K562 (cell line): ENCODE measurements around the gene EXT2. TPM values are rescaled to one million over a fixed set of nuclear protein-coding genes. Genes with fewer than 3 reads are reported as not detected.

Source experiments
- ATAC-seq: fragments of 200-7000 bp; cut with Tn5 transposase; 3 replicates; pipeline ENCODE4 v1.9.1; 2020; ENCODE audit warnings: moderate library complexity
- BruUV-seq: library from RNA; stranded (reverse); fragments of 400-500 nt; replicated peaks from 2 replicates; lab custom pipeline; 2021; lab: Mats Ljungman, UMichigan
- CTCF ChIA-PET: fragments of 300-600 bp; formaldehyde crosslinking; extraction: SDS; loops from one replicate; lab custom pipeline; 2021; ENCODE audit warnings: low intra/inter-chr PET ratio; lab: Yijun Ruan, JAX
- POLR2A ChIA-PET: fragments of 300-600, 350-650 bp; sonication (Branson Sonifier 250); formaldehyde crosslinking; extraction: SDS; loops from one replicate; lab custom pipeline; 2021; ENCODE audit warnings: antibody characterized with exemption, inconsistent platforms; lab: Yijun Ruan, JAX
- DNase-seq, 4 experiments: peaks; one replicate each; pipeline versions ENCODE4 v3.0.0 to v3.0.0-alpha.2; 2011 to 2018; ENCODE audit warnings: low spot score in 3 of 4, mixed read lengths in 3 of 4; ENCODE audit errors: extremely low read depth in 1 of 4
- FAIRE-seq: peaks from 2 replicates; lab custom pipeline; 2011; peaks lifted over from hg19 to GRCh38; lab: Jason Lieb, UNC
- H2AFZ ChIP-seq: 2 replicates; pipeline ENCODE4 v1.6.0; 2011; ENCODE audit warnings: low read depth, low read length, control low read depth, inconsistent platforms
- H3K27ac ChIP-seq: fragments of 200-600 bp; 3 replicates; pipeline ENCODE4 v1.8.0; 2011; ENCODE audit warnings: low read depth, mild to moderate bottlenecking, control low read depth, inconsistent platforms, low read length, moderate library complexity, mixed read lengths; ENCODE audit errors: extremely low read depth
- H3K27me3 ChIP-seq, 2 experiments: fragments of 300-600 bp in 1 of 2; 2 replicates in 1 of 2; 3 replicates in 1 of 2; pipeline versions ENCODE4 v1.6.0 to v1.8.0; 2011; ENCODE audit warnings: inconsistent platforms in 2 of 2, low read length in 2 of 2, mild to moderate bottlenecking in 1 of 2, mixed read lengths in 1 of 2, moderate library complexity in 1 of 2; ENCODE audit not compliant: control insufficient read depth in 2 of 2, insufficient read depth in 2 of 2
- H3K36me3 ChIP-seq: fragments of 300-600 bp; 3 replicates; pipeline ENCODE4 v1.8.0; 2011; ENCODE audit warnings: mild to moderate bottlenecking, low read length, inconsistent platforms; ENCODE audit not compliant: control insufficient read depth, insufficient read depth
- H3K4me1 ChIP-seq, 2 experiments: fragments of 200-600 bp in 1 of 2; replicated peaks in 1 of 2; 2 replicates in 1 of 2; 3 replicates in 1 of 2; pipeline versions ENCODE4 v1.5.1 to v1.8.0; 2011; ENCODE audit warnings: inconsistent platforms in 2 of 2, low read length in 2 of 2, mild to moderate bottlenecking in 1 of 2, mixed read lengths in 1 of 2, moderate library complexity in 1 of 2; ENCODE audit not compliant: control insufficient read depth in 2 of 2, insufficient read depth in 2 of 2
- H3K4me2 ChIP-seq: 2 replicates; pipeline ENCODE4 v1.6.1; 2011; ENCODE audit warnings: low read length, control low read depth, inconsistent platforms, mixed read lengths; ENCODE audit not compliant: insufficient read depth
- H3K4me3 ChIP-seq: fragments of 200-600 bp; sonication (generic), shearing (Covaris generic); 2 replicates; pipeline ENCODE4 v1.5.1; 2016; ENCODE audit warnings: control low read depth, inconsistent platforms
- H3K79me2 ChIP-seq: fragments of 200-600 bp; 3 replicates; pipeline ENCODE4 v1.8.0; 2011; ENCODE audit warnings: low read length, inconsistent platforms; ENCODE audit not compliant: control insufficient read depth, insufficient read depth
- H3K9ac ChIP-seq, 2 experiments: 2 replicates each; pipeline versions ENCODE4 v1.6.0 to v1.6.1; 2011; ENCODE audit warnings: low read depth in 2 of 2, low read length in 2 of 2, control low read depth in 1 of 2, inconsistent platforms in 1 of 2, mild to moderate bottlenecking in 1 of 2, mixed read lengths in 1 of 2; ENCODE audit not compliant: insufficient read depth in 1 of 2
- H3K9me1 ChIP-seq: one replicate; pipeline ENCODE4 v1.6.0; 2011; ENCODE audit warnings: inconsistent platforms, mild to moderate bottlenecking, low read length, moderate library complexity; ENCODE audit not compliant: control insufficient read depth, insufficient read depth
- H3K9me3 ChIP-seq: replicated peaks from 2 replicates; pipeline ENCODE4 v1.5.1; 2011; ENCODE audit warnings: low read depth, low read length, inconsistent platforms; ENCODE audit not compliant: control insufficient read depth, insufficient read depth
- H4K20me1 ChIP-seq: replicated peaks from 2 replicates; pipeline ENCODE4 v1.6.1; 2011; ENCODE audit warnings: low read length, inconsistent platforms, mixed read lengths; ENCODE audit not compliant: control insufficient read depth, insufficient read depth
- ARNT ChIP-seq, 2 experiments: fragments of 450-650 bp; IDR thresholded peaks; 2 replicates each; pipeline ENCODE4 v1.6.1; 2016; ENCODE audit warnings: mild to moderate bottlenecking in 1 of 2
- CC2D1A ChIP-seq: fragments of 450-650 bp; IDR thresholded peaks from 2 replicates; pipeline ENCODE4 v1.6.1; 2017; ENCODE audit warnings: mild to moderate bottlenecking
- NELFE ChIP-seq: IDR thresholded peaks from 2 replicates; pipeline ENCODE4 v1.6.1; 2011; ENCODE audit warnings: mild to moderate bottlenecking; ENCODE audit not compliant: insufficient read depth, insufficient read length
- SMAD4 ChIP-seq: fragments of 250-450 bp; sonication (Bioruptor Pico); conservative IDR thresholded peaks from 2 replicates; pipeline ENCODE4 v1.8.0; 2021; ENCODE audit warnings: inconsistent platforms, mild to moderate bottlenecking, moderate library complexity
- SRF ChIP-seq, 2 experiments: fragments of 250-450, 450-650 bp in 1 of 2; sonication (Bioruptor Pico) in 1 of 2; sonication (generic) in 1 of 2; formaldehyde crosslinking; IDR thresholded peaks; 2 replicates each; pipeline versions ENCODE4 v1.5.0 to v1.5.1; 2020 to 2022; ENCODE audit warnings: mild to moderate bottlenecking in 1 of 2, missing genetic modification reagents in 1 of 2
- TEAD2 ChIP-seq: fragments of 450-650 bp; IDR thresholded peaks from 2 replicates; pipeline ENCODE4 v1.6.1; 2016; ENCODE audit warnings: missing genetic modification characterization, control low read depth, missing compliant biosample characterization
- TFAM ChIP-seq: fragments of 250-450 bp; sonication (Bioruptor Pico); conservative IDR thresholded peaks from 2 replicates; pipeline ENCODE4 v1.5.0; 2021; ENCODE audit warnings: mild to moderate bottlenecking, moderate library complexity
- ZNF124 ChIP-seq: sonication (generic); formaldehyde crosslinking; IDR thresholded peaks from 2 replicates; pipeline ENCODE4 v1.8.1; 2022; ENCODE audit warnings: missing genetic modification reagents
- ZNF197 ChIP-seq: fragments of 200-800 bp; sonication (Bioruptor generic); IDR thresholded peaks from 2 replicates; pipeline ENCODE4 v1.6.1; 2016; ENCODE audit warnings: low read depth, missing genetic modification characterization, missing compliant biosample characterization
- ZNF561 ChIP-seq: fragments of 450-650 bp; formaldehyde crosslinking; conservative IDR thresholded peaks from 2 replicates; pipeline ENCODE4 v1.4.0; 2020; ENCODE audit warnings: mild to moderate bottlenecking, moderate library complexity
- ZNF79 ChIP-seq: fragments of 250-450 bp; sonication (Bioruptor Pico); IDR thresholded peaks from 2 replicates; pipeline ENCODE4 v1.4.0; 2020; ENCODE audit warnings: low read depth, mild to moderate bottlenecking, moderate library complexity
- WGBS: fragments of 100-300 bp; shearing (Covaris generic); methylation state at CpG from one replicate; pipeline ENCODE4 v1.1.6; 2016; ENCODE audit warnings: low coverage, mixed read lengths; ENCODE audit not compliant: insufficient coverage; ENCODE audit errors: missing lambda C conversion rate; 5-methylcytosine and 5-hydroxymethylcytosine counted together
- in situ Hi-C: fragments of 300-500 bp; cut with MboI; formaldehyde crosslinking; loops from 4 replicates; pipeline ENCODE4 v1.15.0; 2018; ENCODE audit warnings: inconsistent platforms, mixed read lengths
- intact Hi-C: fragments of 100-400 bp; cut with micrococcal nuclease; formaldehyde crosslinking; loops from 2 replicates; pipeline ENCODE4 v1.14.2; 2022
- polyA plus RNA-seq, 8 experiments: library from polyadenylated mRNA; depleted of rRNA in 4 of 8; stranded (reverse) in 5 of 8; unstranded in 3 of 8; fragments of >200 nt; fragmentation: Nextera tagmentation in 2 of 8; fragmentation: Illumina TruSeq in 1 of 8; extraction: Ambion mirVana in 2 of 8; extraction: Trizol in 1 of 8; gene quantifications; 2 replicates each; pipeline versions ENCODE4 v1.2.1 to v1.2.3, GENCODE V29; 2011 to 2014; ENCODE audit warnings: inconsistent platforms in 1 of 8, missing spikeins in 1 of 8
- total RNA-seq, 7 experiments: library from RNA; depleted of rRNA in 6 of 7; stranded (reverse); fragments of >200 nt in 6 of 7; fragmentation: Illumina TruSeq in 2 of 7; extraction: Trizol in 2 of 7; gene quantifications; 2 replicates each; pipeline versions ENCODE4 v1.2.1 to v1.2.3, GENCODE V29; 2011 to 2021; ENCODE audit warnings: low replicate concordance in 1 of 7
- TF ChIP-seq, protein P1 (sequence below): sonication (generic); formaldehyde crosslinking; IDR thresholded peaks from 2 replicates; pipeline ENCODE4 v1.8.1; 2023; ENCODE audit warnings: mild to moderate bottlenecking, missing genetic modification reagents
- TF ChIP-seq, protein P2 (sequence below): fragments of 250-450 bp; sonication (Bioruptor Pico); IDR thresholded peaks from 2 replicates; pipeline ENCODE4 v1.8.0; 2022; ENCODE audit warnings: moderate library complexity, mild to moderate bottlenecking, inconsistent platforms

The EXT2 gene
- total and polyA plus RNA-seq, 9 of the 15 experiments (the other 6 are each of a cell fraction or from before 2014, with no cell fraction given) = 7.5 to 52.1 (median 38.1) TPM

DNA sequence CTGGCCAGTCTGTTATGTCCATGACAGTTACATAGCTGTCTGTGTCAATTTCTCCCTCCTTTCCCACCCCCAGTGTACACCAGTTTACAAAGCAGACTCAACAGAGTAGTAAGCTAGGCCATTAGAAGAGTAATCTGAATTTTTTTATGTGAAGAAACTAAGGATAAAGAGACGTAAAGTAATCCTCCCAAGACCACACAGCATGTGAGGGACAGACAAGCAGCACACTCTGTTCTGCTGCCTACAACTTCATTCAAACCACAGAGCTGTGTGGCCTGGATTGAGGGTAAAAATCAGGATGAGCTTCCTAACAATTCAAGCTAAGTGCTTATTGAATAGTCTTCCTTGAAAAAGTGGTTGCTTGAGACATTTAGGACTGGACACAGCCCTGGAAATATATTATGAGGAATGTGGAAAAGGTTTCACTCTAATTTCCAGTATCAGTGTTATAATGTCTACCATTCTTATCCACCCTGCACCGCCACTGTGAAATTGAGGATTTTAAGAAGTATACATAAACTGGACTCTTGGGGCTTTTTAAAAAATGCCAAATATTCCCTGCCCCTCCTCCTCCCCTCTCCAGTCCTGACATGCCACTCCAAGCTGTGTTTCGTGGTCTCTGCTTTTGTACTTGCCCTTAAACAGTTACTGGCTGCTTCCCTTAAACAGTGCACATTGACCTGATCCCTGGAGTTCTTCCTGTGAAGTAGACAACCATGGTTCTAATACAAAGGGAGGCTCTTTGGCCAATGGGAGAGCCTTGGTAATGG lies 40.9 kb downstream of the EXT2 start:
- no peak overlapping the region for H3K4me2 ChIP-seq
- no peak for TF ChIP-seq SMAD4
- TF ChIP-seq, all 486 proteins: peak for 0
- H2AFZ ChIP-seq = no peak overlapping the region
- no peaks in the 10 kb centered on the region for H4K20me1 ChIP-seq
- intact Hi-C loops (loop anchor here (5.0 to 10.0 kb wide), 2 partner anchors 136 to 478 kb away; no protein-coding TSS in a partner anchor), in situ Hi-C loops (loop anchor here (10.0 kb wide), 1 partner anchor 398 kb away; no protein-coding TSS in a partner anchor)
- no peaks in the 10 kb centered on the region for H3K27me3 ChIP-seq
- ChIA-PET POLR2A (interaction anchor here (0.8 kb wide), 1 partner anchor 16 kb away, joined by 3 read pairs; no protein-coding TSS in a partner anchor), CTCF (no interaction called here)
- FAIRE-seq = no peak
- DNase-seq = no peak
- no peak for ATAC-seq
- H3K4me3 ChIP-seq = no peak overlapping the region
- peaks cover 29% of the 10 kb centered on the region for H3K36me3 ChIP-seq
- no peak overlapping the region for H3K9ac ChIP-seq
- BruUV-seq = no TSS peak
- H3K9me1 ChIP-seq = no peaks in the 10 kb centered on the region
- no peaks in the 10 kb centered on the region for H3K9me3 ChIP-seq
- no peaks in the 10 kb centered on the region for H3K79me2 ChIP-seq
- peaks cover 10 to 19% of the 10 kb centered on the region in 2 experiments for H3K4me1 ChIP-seq
- H3K27ac ChIP-seq = no peak overlapping the region
- WGBS = 72% methylated on average over 2 of the region's 3 CpGs

DNA sequence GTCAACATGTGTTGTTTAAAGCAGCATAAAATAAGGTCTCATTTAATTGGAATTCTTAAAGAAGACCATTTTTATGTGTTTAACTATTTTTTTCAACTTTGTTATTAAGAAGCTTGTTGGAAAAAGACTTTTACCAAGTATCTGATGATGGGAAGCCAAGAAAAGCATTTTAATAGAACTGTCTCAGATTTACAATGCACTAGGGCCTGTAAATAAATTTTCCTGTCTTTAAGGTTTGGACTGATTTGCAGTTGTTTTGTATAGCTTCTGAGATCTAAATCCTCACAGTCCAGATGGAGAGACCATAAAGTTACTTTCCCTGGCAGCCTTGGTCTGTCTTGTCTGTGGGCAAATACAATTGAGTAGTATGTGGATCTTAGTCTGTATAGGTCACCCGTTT lies 41.6 kb downstream of the EXT2 start:
- no peak overlapping the region for H2AFZ ChIP-seq
- no TSS peak for BruUV-seq
- in situ Hi-C loops (loop anchor here (10.0 kb wide), 1 partner anchor 398 kb away; no protein-coding TSS in a partner anchor), intact Hi-C loops (loop anchor here (5.0 to 10.0 kb wide), 2 partner anchors 135 to 478 kb away; no protein-coding TSS in a partner anchor)
- no peaks in the 10 kb centered on the region for H3K27me3 ChIP-seq
- peaks cover 10 to 19% of the 10 kb centered on the region in 2 experiments for H3K4me1 ChIP-seq
- no peaks in the 10 kb centered on the region for H3K9me3 ChIP-seq
- no peaks in the 10 kb centered on the region for H4K20me1 ChIP-seq
- no peak overlapping the region for H3K9ac ChIP-seq
- H3K27ac ChIP-seq = no peak overlapping the region
- ChIA-PET POLR2A (no interaction called here), CTCF (no interaction called here)
- no peak overlapping the region for H3K4me3 ChIP-seq
- ATAC-seq = no peak
- 40% methylated on average over 1 of the region's 1 CpG for WGBS
- FAIRE-seq = no peak
- no peaks in the 10 kb centered on the region for H3K9me1 ChIP-seq
- H3K4me2 ChIP-seq = no peak overlapping the region
- no peak for DNase-seq
- H3K36me3 ChIP-seq = peaks cover 28% of the 10 kb centered on the region
- no peaks in the 10 kb centered on the region for H3K79me2 ChIP-seq
- TF ChIP-seq ARNT (IDR thresholded peaks at IDR 0.05) (no peak), ZNF79 (CRISPR knock-in tag) (no peak), ZNF124 (no peak), TEAD2 (tag) (no peak), TFAM (CRISPR knock-in tag) (no peak), CC2D1A (no peak), ZNF197 (no peak), ZNF561 (no peak), SRF (CRISPR knock-in tag; IDR thresholded peaks at IDR 0.05) (no peak), NELFE (no peak)
- TF ChIP-seq, protein P1, sequence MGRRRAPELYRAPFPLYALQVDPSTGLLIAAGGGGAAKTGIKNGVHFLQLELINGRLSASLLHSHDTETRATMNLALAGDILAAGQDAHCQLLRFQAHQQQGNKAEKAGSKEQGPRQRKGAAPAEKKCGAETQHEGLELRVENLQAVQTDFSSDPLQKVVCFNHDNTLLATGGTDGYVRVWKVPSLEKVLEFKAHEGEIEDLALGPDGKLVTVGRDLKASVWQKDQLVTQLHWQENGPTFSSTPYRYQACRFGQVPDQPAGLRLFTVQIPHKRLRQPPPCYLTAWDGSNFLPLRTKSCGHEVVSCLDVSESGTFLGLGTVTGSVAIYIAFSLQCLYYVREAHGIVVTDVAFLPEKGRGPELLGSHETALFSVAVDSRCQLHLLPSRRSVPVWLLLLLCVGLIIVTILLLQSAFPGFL (CRISPR knock-in tag) = no peak
- TF ChIP-seq, protein P2, sequence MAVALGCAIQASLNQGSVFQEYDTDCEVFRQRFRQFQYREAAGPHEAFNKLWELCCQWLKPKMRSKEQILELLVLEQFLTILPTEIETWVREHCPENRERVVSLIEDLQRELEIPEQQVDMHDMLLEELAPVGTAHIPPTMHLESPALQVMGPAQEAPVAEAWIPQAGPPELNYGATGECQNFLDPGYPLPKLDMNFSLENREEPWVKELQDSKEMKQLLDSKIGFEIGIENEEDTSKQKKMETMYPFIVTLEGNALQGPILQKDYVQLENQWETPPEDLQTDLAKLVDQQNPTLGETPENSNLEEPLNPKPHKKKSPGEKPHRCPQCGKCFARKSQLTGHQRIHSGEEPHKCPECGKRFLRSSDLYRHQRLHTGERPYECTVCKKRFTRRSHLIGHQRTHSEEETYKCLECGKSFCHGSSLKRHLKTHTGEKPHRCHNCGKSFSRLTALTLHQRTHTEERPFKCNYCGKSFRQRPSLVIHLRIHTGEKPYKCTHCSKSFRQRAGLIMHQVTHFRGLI (CRISPR knock-in tag) = no peak
